Cardiac fibroblast (primary cell): ENCODE data around the gene FBXL16.

Source experiments
- DNase-seq, 2 donors: peaks; one replicate each; pipeline versions ENCODE4 v3.0.0 to v3.0.0-alpha.2; 2010; ENCODE audit warnings: low read depth in 2 of 2
- H3K4me3 ChIP-seq, 2 donors: replicated peaks in 1 of 2; 1 replicate in 1 of 2; 2 replicates in 1 of 2; pipeline ENCODE4 v1.5.1; 2011; ENCODE audit warnings: low read depth in 2 of 2, low read length in 2 of 2, mild to moderate bottlenecking in 2 of 2, moderate library complexity in 1 of 2
- TF ChIP-seq, protein P1 (sequence below): IDR thresholded peaks from one replicate; pipeline ENCODE4 v1.5.1; 2011; ENCODE audit warnings: low read depth, mild to moderate bottlenecking, low read length, inconsistent platforms

FBXL16 gene

DNA sequence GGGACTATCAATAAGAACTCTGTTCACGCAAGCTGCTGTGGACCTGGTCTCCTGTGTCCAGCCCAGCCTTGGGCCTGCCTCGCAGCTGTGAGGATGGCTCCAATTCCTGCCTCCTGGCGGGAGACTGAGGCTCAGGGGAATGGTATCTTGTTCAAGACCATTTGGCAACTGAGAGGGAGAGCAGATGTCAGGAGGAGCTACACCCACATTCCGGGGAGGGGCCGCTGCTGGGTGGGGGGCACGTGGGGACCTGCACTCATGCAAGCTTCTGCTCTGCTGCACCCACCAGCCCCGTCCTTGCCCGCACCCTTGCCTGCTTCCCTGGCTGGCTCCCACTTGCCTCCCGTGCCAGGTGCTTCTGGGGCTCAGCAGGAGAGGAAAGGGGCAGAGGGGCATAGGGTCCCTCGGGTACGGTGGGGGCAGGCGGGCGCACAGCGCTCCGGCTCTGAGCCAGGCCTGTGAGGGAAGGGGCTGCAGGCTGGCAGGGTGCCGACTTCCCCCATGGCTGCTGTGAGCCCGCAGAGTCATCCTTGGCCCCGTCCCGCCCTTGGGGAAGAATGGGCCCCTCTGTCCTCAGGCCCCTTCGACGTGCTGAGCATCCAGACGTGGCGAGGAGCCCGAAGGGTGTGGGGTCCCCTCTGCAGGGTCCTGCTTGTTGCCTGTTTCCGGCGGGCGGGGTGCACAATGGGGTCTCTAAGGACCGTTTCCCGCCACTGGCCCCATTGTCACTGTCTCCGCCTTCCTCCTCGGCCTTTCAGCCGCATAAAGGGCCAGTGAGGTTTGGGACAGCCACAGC is 12.0 kb upstream of the FBXL16 start:
- TF ChIP-seq, protein P1, sequence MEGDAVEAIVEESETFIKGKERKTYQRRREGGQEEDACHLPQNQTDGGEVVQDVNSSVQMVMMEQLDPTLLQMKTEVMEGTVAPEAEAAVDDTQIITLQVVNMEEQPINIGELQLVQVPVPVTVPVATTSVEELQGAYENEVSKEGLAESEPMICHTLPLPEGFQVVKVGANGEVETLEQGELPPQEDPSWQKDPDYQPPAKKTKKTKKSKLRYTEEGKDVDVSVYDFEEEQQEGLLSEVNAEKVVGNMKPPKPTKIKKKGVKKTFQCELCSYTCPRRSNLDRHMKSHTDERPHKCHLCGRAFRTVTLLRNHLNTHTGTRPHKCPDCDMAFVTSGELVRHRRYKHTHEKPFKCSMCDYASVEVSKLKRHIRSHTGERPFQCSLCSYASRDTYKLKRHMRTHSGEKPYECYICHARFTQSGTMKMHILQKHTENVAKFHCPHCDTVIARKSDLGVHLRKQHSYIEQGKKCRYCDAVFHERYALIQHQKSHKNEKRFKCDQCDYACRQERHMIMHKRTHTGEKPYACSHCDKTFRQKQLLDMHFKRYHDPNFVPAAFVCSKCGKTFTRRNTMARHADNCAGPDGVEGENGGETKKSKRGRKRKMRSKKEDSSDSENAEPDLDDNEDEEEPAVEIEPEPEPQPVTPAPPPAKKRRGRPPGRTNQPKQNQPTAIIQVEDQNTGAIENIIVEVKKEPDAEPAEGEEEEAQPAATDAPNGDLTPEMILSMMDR, result no peak
- no peak overlapping the region for H3K4me3 ChIP-seq
- DNase-seq, result no peak

DNA sequence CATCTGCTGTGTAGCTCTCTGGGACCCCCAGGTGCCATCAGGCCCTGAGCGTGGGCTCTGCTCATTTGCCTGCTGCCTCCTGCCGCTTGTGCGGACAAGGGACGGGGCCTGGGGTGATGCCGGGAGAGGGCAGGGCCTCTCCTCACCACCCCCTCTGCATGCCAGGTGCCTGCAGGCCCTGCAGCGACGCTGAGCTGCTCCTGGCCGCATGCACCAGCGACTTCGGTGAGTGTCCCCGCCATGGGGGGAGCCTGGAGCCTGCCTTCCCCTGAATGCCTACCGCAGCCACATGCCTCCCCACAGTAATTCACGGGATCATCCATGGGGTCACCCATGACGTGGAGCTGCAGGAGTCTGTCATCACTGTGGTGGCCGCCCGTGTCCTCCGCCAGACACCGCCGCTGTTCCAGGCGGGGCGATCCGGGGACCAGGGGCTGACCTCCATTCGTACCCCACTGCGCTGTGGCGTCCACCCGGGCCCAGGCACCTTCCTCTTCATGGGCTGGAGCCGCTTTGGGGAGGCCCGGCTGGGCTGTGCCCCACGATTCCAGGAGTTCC is 11.2 kb upstream of the FBXL16 start:
- H3K4me3 ChIP-seq, result no peak overlapping the region
- TF ChIP-seq, protein P1, result no peak
- DNase-seq, result no peak

DNA sequence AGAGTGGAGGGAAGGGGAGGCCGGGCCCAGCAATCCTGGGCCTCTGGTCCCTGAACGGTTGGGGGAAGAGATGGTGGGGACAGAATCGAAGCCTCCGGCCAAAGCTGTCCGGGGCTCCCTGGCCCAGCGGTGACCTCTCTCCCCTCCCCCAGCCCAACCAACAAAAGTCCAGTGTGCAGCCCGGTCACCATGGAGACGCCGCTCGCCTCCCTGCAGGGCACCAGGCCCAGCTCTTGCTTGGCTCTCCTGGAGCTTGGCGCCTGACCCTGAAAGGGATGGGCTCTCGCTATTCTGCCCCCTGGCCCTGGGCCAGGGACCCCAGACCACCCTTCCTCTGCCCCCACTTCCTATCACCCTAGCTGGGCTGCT is 10.6 kb upstream of the FBXL16 start:
- DNase-seq, result peak; percentile 50 to 83
- TF ChIP-seq, protein P1, result no peak
- H3K4me3 ChIP-seq, result peak overlapping the region; percentile 48 to 63

DNA sequence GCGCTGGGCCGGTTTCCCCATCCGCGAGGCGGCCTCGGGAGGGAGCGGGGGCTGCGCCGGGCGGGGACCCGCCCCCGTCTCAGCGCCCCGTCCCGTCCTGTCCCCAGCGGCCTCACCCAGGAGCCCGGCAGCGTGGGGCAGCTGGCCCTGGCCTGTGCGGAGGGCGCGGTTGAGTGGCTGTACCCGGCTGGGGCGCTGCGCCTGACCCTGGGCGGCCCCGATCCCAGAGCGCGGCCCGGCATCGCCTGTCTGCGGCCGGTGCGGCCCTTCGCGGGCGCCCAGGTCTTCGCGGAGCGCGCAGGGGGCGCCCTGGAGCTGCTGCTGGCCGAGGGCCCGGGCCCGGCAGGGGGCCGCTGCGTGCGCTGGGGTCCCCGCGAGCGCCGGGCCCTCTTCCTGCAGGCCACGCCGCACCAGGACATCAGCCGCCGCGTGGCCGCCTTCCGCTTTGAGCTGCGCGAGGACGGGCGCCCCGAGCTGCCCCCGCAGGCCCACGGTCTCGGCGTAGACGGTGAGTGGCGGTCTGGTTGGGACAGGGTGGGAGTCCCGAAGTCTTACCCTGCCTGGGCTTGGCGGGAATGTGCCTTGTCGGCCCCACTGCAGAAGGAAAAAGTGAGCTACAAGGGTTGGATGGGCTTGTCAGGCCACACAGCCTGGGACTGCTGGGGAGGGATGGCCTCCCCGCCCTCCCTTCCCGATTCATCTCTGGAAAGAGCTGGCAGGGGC is 10.0 kb upstream of the FBXL16 start:
- H3K4me3 ChIP-seq, result peak overlapping the region; percentile 48 to 63
- TF ChIP-seq, protein P1, result no peak
- DNase-seq, result peak in 1 of 2 donors; percentile 29

DNA sequence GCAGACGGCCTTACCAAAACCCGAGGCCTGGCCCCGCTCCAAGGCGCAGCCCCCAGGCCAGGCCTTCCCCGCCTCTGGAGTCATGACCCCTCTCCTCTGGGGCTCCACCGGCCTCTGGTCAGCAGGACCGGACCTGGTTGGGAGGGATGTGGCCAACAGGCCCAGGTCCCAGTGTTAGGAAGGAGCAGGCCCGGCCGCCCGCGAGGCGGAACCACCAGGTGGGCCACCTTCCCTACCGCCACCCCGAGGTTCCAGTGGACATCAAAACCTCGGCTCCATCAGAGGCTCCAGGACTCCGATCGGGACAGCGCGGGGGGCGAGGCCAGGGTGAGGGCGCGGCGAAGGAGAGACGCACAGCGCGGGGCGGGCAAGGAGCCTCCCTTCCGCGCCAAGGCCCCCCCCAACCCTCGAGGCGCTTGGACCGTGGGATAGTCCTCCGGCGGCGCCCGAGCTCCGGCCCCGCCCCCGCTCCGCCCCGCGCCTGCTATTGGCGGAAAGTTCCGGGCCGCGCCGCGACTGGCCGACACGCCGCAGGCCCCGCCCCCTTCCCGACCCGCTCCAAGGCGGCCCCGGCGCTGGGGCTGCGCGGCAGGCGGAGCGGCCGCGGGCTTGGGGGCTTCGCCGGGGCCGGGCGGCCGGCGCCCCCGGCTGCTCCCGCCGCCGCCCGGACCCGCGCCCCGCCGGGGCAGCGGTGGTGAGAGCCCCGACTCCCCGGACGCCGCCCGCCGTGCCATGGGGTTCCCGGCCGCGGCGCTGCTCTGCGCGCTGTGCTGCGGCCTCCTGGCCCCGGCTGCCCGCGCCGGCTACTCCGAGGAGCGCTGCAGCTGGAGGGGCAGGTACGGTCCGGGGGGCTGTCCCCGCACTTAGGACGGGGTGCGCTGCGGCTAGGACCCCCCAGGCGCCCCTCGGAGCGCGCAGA is 9.2 kb upstream of the FBXL16 start, which contains the start of gene METRN:
Gene METRN, plus strand, starts transcription at position 561 of the 919 bp plus-strand sequence. Its CDS starts 172 bp downstream, at position 733.
- peak within 1 kb of the TSS; percentile 48 to 63 for H3K4me3 ChIP-seq
- TF ChIP-seq, protein P1, result no peak
- peak; percentile 86 to 91 for DNase-seq

DNA sequence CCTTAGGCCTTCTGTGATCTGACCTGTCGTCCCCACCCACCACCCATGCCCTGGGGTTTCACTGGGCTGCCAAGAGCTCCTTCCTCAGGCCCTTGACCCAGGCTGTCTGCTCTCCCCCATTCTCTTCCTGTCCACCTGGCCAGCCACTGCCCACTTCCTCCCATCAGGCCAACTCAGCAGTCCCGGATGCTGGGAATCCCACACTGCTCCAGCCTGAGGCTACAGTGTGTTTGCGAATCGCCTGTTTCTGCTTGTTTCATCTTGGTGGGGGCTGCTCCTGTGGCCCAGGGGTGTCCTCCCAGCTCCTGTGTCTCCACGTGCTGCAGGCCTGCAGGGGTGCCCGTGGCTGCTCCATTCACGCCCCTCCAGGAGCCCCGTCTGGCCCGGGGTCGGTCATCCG is 8.5 kb upstream of the FBXL16 start:
- no peak for DNase-seq
- H3K4me3 ChIP-seq, result no peak overlapping the region
- TF ChIP-seq, protein P1, result no peak
